Endothelial cell of umbilical vein (primary cell): Measurements from ENCODE around the gene PASD1. TPM values are rescaled to one million over a fixed set of nuclear protein-coding genes. Genes with fewer than 3 reads are reported as not detected.

Source experiments
- BruUV-seq: library from RNA; stranded (reverse); fragments of 400-500 nt; replicated peaks from 2 replicates; lab custom pipeline; 2021; lab: Mats Ljungman, UMichigan
- CTCF ChIA-PET: fragments of 300-600, 350-600 bp; sonication (Branson Sonifier 250); formaldehyde crosslinking; loops from one replicate; lab custom pipeline; 2021; ENCODE audit warnings: antibody characterized with exemption, inconsistent platforms; lab: Charles Lee
- POLR2A ChIA-PET: fragments of 300-600, 350-600 bp; sonication (Branson Sonifier 250); formaldehyde crosslinking; loops from one replicate; lab custom pipeline; 2021; ENCODE audit warnings: antibody characterized with exemption, inconsistent platforms; lab: Charles Lee
- DNase-seq: peaks from one replicate; pipeline ENCODE4 v3.0.0-alpha.2; 2011; ENCODE audit warnings: low read depth, low spot score
- FAIRE-seq: peaks from 2 replicates; lab custom pipeline; 2011; peaks lifted over from hg19 to GRCh38; lab: Jason Lieb, UNC
- H2AFZ ChIP-seq: 2 replicates; pipeline ENCODE4 v1.6.0; 2012; ENCODE audit warnings: low read depth, low read length, control low read depth, inconsistent platforms
- H3K27ac ChIP-seq: 2 replicates; pipeline ENCODE4 v1.5.1; 2011; ENCODE audit warnings: low read depth, mild to moderate bottlenecking, control low read depth, low read length, moderate library complexity; ENCODE audit not compliant: insufficient read depth
- H3K27me3 ChIP-seq, 2 experiments: 2 replicates each; pipeline versions ENCODE4 v1.6.0 to v1.6.1; 2011; ENCODE audit warnings: low read length in 2 of 2, mixed read lengths in 1 of 2; ENCODE audit not compliant: control insufficient read depth in 2 of 2, insufficient read depth in 2 of 2
- H3K36me3 ChIP-seq, 2 experiments: 2 replicates in 1 of 2; 3 replicates in 1 of 2; pipeline ENCODE4 v1.5.1; 2011; ENCODE audit warnings: low read length in 2 of 2, mild to moderate bottlenecking in 1 of 2, moderate library complexity in 1 of 2; ENCODE audit not compliant: control insufficient read depth in 2 of 2, insufficient read depth in 2 of 2; ENCODE audit errors: extremely low read depth in 1 of 2
- H3K4me1 ChIP-seq: 3 replicates; pipeline ENCODE4 v1.5.1; 2011; ENCODE audit warnings: mild to moderate bottlenecking, low read length; ENCODE audit not compliant: control insufficient read depth, insufficient read depth; ENCODE audit errors: extremely low read depth
- H3K4me2 ChIP-seq: 2 replicates; pipeline ENCODE4 v1.6.1; 2011; ENCODE audit warnings: low read length, control low read depth, mixed read lengths; ENCODE audit not compliant: insufficient read depth
- H3K4me3 ChIP-seq, 3 experiments: fragments of 200-600 bp in 1 of 3; sonication (generic), shearing (Covaris generic) in 1 of 3; replicated peaks in 1 of 3; 2 replicates each; pipeline ENCODE4 v1.5.1; 2011 to 2016; ENCODE audit warnings: control low read depth in 3 of 3, low read length in 3 of 3, mild to moderate bottlenecking in 2 of 3, inconsistent platforms in 1 of 3, low read depth in 1 of 3, moderate library complexity in 1 of 3; ENCODE audit not compliant: insufficient read depth in 1 of 3
- H3K79me2 ChIP-seq: 2 replicates; pipeline ENCODE4 v1.6.0; 2012; ENCODE audit warnings: low read length, inconsistent platforms; ENCODE audit not compliant: control insufficient read depth, insufficient read depth
- H3K9ac ChIP-seq: replicated peaks from 2 replicates; pipeline ENCODE3; 2011; ENCODE audit warnings: low read length, control low read depth; ENCODE audit not compliant: insufficient read depth; ENCODE audit errors: extremely low read depth
- H3K9me1 ChIP-seq: replicated peaks from 3 replicates; pipeline ENCODE4 v1.6.0; 2011; ENCODE audit warnings: mild to moderate bottlenecking, low read length; ENCODE audit not compliant: control insufficient read depth, insufficient read depth; ENCODE audit errors: extremely low read depth
- H3K9me3 ChIP-seq: replicated peaks from 2 replicates; pipeline ENCODE4 v1.5.1; 2012; ENCODE audit warnings: low read length, inconsistent platforms; ENCODE audit not compliant: control insufficient read depth, insufficient read depth
- H4K20me1 ChIP-seq: replicated peaks from 2 replicates; pipeline ENCODE3; 2011; ENCODE audit warnings: mild to moderate bottlenecking, low read length; ENCODE audit not compliant: control insufficient read depth, insufficient read depth; ENCODE audit errors: extremely low read depth
- CTCF ChIP-seq, 2 donors: IDR thresholded peaks; 1 replicate in 1 of 2; 2 replicates in 1 of 2; pipeline ENCODE4 v1.5.1; 2011; ENCODE audit warnings: low read length in 2 of 2, mild to moderate bottlenecking in 2 of 2, moderate library complexity in 2 of 2, control low read depth in 1 of 2, inconsistent platforms in 1 of 2, low read depth in 1 of 2; ENCODE audit not compliant: insufficient read depth in 1 of 2; ENCODE audit errors: extremely low read depth in 1 of 2
- EZH2 ChIP-seq: IDR thresholded peaks from 2 replicates; pipeline ENCODE4 v1.6.1; 2012; ENCODE audit warnings: borderline replicate concordance, low read depth, mild to moderate bottlenecking, moderate library complexity, low read length, inconsistent platforms; ENCODE audit not compliant: severe bottlenecking
- FOS ChIP-seq: IDR thresholded peaks from 2 replicates; pipeline ENCODE4 v1.6.1; 2011; ENCODE audit warnings: mild to moderate bottlenecking, low read length, moderate library complexity, borderline replicate concordance; ENCODE audit not compliant: insufficient read depth
- GATA2 ChIP-seq: IDR thresholded peaks from 2 replicates; pipeline ENCODE4 v1.7.0; 2011; ENCODE audit warnings: low read depth, mild to moderate bottlenecking, moderate library complexity, mixed read lengths, low read length; ENCODE audit not compliant: insufficient read length, insufficient read depth
- JUN ChIP-seq: IDR thresholded peaks from 2 replicates; pipeline ENCODE4 v1.6.1; 2011; ENCODE audit warnings: borderline replicate concordance, low read depth; ENCODE audit not compliant: insufficient read length, insufficient read depth
- MAX ChIP-seq: IDR thresholded peaks from 2 replicates; pipeline ENCODE4 v1.6.1; 2011; ENCODE audit not compliant: insufficient read depth, insufficient read length
- MYC ChIP-seq: IDR thresholded peaks from one replicate; pipeline ENCODE4 v1.6.1; 2011; ENCODE audit warnings: mild to moderate bottlenecking, low read depth, low read length
- POLR2A ChIP-seq: IDR thresholded peaks from 2 replicates; pipeline ENCODE4 v1.6.1; 2012; ENCODE audit warnings: low read depth, mild to moderate bottlenecking, control low read depth, low read length
- POLR2AphosphoS5 ChIP-seq: IDR thresholded peaks from 2 replicates; pipeline ENCODE4 v1.6.1; 2012; ENCODE audit warnings: low read depth, mild to moderate bottlenecking, control low read depth, low read length, moderate library complexity; ENCODE audit not compliant: insufficient read depth
- dilution Hi-C: fragments of 300-500 bp; cut with MboI; formaldehyde crosslinking; loops from one replicate; pipeline ENCODE4 v1.15.0; 2019; ENCODE audit warnings: low sequenced_read_pairs; ENCODE audit not compliant: extremely low pct_ligation_motif_present
- intact Hi-C: fragments of 100-400 bp; cut with micrococcal nuclease; formaldehyde crosslinking; loops from one replicate; pipeline ENCODE4 v1.10.0; 2022
- polyA plus RNA-seq, 4 experiments: library from polyadenylated mRNA; depleted of rRNA in 3 of 4; stranded (reverse) in 3 of 4; unstranded in 1 of 4; fragments of >200 nt; gene quantifications; 2 replicates each; pipeline versions ENCODE4 v1.2.1 to v1.2.3, GENCODE V29; 2011 to 2012; ENCODE audit warnings: missing spikeins in 1 of 4
- total RNA-seq: library from RNA; stranded (reverse); gene quantifications from 2 replicates; pipeline ENCODE4 v1.2.3, GENCODE V29; 2021

The PASD1 gene
- total and polyA plus RNA-seq, 2 donors (not counting 3 experiments of a cell fraction or from before 2014, with no cell fraction given): not detected

- POLR2A ChIA-PET: no interaction called here
- no peak overlapping the region for H3K9ac ChIP-seq
- H3K4me1 ChIP-seq: no peaks in the 10 kb centered on the region
- CTCF ChIA-PET: no interaction called here
- no peaks in the 10 kb centered on the region for H3K27me3 ChIP-seq
- H4K20me1 ChIP-seq: no peaks in the 10 kb centered on the region
- H3K4me3 ChIP-seq: no peak overlapping the region
- FAIRE-seq (no peak), DNase-seq (no peak)
- no peaks in the 10 kb centered on the region for H3K36me3 ChIP-seq
- H3K27ac ChIP-seq: no peak overlapping the region
- no peaks in the 10 kb centered on the region for H3K9me1 ChIP-seq
- H3K4me2 ChIP-seq: no peak overlapping the region
- dilution Hi-C loops (no loop called here), intact Hi-C loops (no loop called here)
- H2AFZ ChIP-seq: no peak overlapping the region
- no TSS peak for BruUV-seq
- no peaks in the 10 kb centered on the region for H3K9me3 ChIP-seq
- H3K79me2 ChIP-seq: no peaks in the 10 kb centered on the region
- no peak for TF ChIP-seq EZH2
- TF ChIP-seq JUN: no peak
- no peak for TF ChIP-seq CTCF (IDR thresholded peaks at IDR 0.05; ENCODE audit: extremely low read depth in 1 of 2, insufficient read depth in 1 of 2, low read depth in 1 of 2, low read length in 2 of 2)
- no peak for TF ChIP-seq GATA2
- no peak for TF ChIP-seq MYC
- TF ChIP-seq POLR2AphosphoS5: no peak
- TF ChIP-seq POLR2A: no peak
- TF ChIP-seq FOS: no peak
- no peak for TF ChIP-seq MAX
These were observed 78.1 kb downstream of the PASD1 start for GRCh38 chrX:151641564-151641963.
